Limb (tissue), 2 donors: ENCODE data around the gene SOX11.
A peak's percentile ranks its signal among the peaks of the same experiment; 100 is the strongest.
"Not testable (repeated sequence)": the region's sequence is repeated elsewhere in the genome, so short reads cannot be mapped to it uniquely, and the experiment has no call there.

Source experiments
- DNase-seq, 2 donors: peaks; one replicate each; pipeline ENCODE4 v3.0.0-alpha.2; 2016; ENCODE audit errors: extremely low spot score in 2 of 2

The SOX11 gene

GRCh38 chr2:5691985-5692529, at the start of gene SOX11:
SOX11 (plus strand) TSS chr2:5692384; CDS start chr2:5692722, 338 bp downstream.
- peak; percentile 97 to 99 for DNase-seq

GRCh38 chr2:5652734-5653133, 39.5 kb upstream of the SOX11 start:
- DNase-seq, result not testable (repeated sequence)

DNA sequence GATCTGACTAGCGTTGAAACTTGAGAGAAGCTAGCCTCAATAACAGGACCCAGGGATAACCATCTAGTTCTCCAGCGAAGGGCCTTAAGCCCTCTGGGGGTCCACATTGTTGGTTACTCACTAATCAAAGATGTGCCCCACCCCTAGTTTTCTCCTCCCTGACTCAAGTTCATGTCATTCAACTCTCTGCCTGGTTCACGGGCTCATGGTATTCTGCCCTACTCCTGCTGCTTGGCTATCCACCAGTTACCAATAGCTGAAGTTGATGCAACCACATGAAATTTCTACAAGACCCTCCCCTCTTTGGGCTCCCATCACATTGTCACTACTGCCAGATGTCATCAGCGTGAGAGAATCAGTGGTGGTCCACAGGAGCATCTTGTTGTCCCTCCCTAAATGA, 38.4 kb upstream of the SOX11 start:
- not testable (repeated sequence) for DNase-seq

DNA sequence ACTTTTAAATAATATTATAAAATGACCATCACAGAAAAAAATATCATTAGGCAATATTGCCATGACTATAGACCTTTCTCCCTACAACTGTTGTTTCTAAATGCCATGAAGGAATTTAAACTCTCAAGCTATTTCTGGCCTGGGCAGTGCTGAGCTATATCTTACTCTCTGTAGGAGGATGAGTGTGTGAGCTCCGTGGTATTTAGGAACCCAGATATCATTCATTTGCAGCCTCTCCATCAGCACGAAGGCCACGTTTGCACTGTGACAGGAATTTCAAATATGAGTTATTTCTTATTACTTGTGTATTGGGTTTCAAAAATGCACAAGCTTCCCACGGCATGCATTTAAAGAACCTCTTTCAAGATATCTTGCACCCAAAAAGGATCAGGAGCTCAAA, 35.0 kb upstream of the SOX11 start:
- no peak for DNase-seq

- no peak for DNase-seq
These were observed 31.6 kb upstream of the SOX11 start for GRCh38 chr2:5660591-5660990.

- DNase-seq, result no peak
These were observed 30.8 kb upstream of the SOX11 start for GRCh38 chr2:5661362-5661761.

- no peak for DNase-seq
These were observed 27.9 kb upstream of the SOX11 start for GRCh38 chr2:5664278-5664681.

DNA sequence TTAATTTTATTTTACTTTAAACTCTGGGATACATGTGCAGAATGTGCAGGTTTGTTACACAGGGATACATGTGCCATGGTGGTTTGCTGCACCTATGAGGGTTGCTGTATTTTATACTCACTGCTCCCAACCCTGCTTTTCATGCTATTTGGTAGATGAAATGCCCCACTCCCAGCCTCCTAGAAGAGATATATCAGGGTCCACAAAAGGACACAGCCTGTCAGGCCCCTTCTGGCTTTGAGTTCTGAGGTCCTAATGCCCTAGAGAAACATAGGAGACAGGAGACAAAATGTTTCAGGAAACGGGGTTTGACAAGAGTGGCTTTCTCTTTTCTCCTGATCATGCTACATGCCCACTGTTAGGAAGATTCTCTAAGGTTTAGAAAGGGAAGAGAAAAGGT, 27.1 kb upstream of the SOX11 start:
- DNase-seq, result no peak

DNA sequence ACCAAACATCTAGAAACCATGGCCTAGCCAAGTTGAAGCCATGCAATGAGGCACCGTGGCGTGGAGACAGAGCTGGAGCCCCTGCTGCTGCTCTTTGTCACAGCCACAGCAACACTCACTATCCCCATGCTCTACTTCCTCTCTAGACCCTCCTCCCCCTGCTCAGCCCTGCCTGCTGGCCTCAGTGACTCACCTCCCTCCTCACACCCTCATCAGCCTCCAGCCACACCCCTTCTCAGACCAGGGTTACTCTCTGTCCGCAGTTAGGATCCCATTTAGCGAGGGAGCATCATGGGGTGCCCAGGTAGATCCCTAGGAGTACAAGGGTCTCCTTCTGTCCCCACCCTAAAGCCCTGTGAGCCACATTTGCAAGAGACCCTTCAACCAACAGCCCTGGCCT, 25.4 kb upstream of the SOX11 start:
- DNase-seq, result no peak

DNA sequence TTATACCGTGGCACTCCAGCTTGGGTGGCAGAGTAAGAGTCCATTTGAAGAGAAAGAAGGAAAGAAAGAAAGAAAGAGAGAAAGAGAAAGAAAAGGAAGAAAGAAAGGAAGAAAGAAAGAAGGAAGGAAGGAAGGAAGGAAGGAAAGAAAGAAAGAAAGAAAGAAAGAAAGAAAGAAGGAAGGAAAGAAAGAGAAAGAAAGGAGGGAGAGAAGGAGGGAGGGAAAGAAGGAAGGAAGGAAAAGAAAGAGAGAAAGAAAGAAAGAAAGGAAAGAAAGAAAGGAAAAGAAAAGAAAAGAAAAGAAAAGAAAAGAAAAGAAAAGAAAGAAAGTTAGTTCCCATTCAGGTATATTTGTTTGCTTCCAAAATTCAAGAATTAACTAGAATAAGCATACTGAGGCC, 24.5 kb upstream of the SOX11 start:
- DNase-seq, result not testable (repeated sequence)

- no peak for DNase-seq
These were observed 23.4 kb upstream of the SOX11 start for GRCh38 chr2:5668682-5669250.

DNA sequence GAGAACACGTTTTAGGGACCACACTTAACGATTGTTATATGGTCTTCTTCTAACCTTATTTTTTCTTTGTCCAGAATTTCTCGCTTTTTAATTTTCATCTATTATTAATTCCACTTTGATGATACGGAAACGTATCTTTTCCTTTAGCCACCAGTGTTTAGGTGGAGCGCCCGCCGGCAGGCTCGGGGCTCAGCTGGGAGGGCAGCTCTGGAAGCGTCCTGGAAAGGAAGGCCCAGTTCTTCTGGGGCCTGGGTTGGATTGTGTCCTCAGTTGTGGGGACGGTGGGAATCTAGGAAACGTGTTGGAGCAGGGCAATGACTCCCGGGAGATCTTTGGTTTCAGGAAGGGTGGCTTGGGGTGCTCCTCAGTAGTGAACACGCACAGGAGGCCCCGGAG, 19.4 kb upstream of the SOX11 start:
- no peak for DNase-seq

- peak in 1 of 2 donors; percentile 69 for DNase-seq
These were observed 18.8 kb upstream of the SOX11 start for GRCh38 chr2:5673145-5674025.

GRCh38 chr2:5674026-5674340, 18.2 kb upstream of the SOX11 start:
- DNase-seq, result no peak

- no peak for DNase-seq
These were observed 15.1 kb upstream of the SOX11 start for GRCh38 chr2:5677133-5677532.

GRCh38 chr2:5683471-5683870, 8.7 kb upstream of the SOX11 start:
- DNase-seq, result no peak

- DNase-seq, result no peak
These were observed 7.0 kb upstream of the SOX11 start for GRCh38 chr2:5685225-5685624.

DNA sequence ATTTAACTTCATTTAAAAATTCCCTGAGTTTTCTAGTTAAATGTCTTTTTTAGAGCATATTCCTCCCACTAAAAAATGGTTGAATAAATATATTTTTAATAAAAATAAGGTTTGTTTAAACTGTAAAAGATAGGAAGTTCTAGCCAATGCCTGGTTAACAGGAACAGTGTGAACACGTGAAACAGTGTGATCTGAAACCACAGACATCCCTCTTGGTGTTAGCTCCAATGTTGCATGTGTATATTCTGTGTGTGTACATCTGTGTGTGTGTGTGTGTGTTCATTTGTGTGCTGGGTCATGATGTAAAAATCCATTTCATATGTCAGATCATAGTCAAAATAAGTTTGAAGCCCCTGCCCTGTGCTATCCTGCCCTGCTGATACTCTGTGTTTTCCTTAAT, 6.1 kb upstream of the SOX11 start:
- no peak for DNase-seq

GRCh38 chr2:5686536-5686935, 5.6 kb upstream of the SOX11 start:
- no peak for DNase-seq

- no peak for DNase-seq
These were observed 2.4 kb upstream of the SOX11 start for GRCh38 chr2:5689750-5690149.

DNA sequence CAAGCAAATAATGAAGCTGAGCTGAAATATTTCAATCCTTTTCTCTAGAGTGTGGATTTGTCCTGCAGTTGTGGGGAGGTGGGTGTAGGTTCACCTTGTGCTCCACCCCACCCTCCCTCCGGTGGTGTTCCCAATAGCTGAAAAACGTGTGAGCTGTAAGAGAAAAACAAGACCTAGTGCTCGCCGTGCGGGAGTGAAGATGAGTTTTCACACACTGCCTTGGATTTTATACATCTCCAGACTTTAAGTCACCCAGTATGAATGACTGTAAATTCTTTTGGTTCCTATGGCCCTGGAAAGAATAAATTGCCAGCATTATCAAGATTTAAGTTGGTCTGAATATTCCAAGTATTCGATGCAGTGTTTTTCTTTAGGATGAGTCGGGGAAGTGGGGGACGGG, 1.9 kb upstream of the SOX11 start:
- DNase-seq, result peak in 1 of 2 donors; percentile 51

GRCh38 chr2:5690718-5691220, 1.4 kb upstream of the SOX11 start:
- DNase-seq, result no peak
